HT-29 (cell line): ENCODE measurements around the gene FBN1. TPM values are rescaled to one million over a fixed set of nuclear protein-coding genes. Genes with fewer than 3 reads are reported as not detected.

ENCODE experiments used
- DNase-seq: peaks from one replicate; pipeline ENCODE4 v3.0.0-alpha.2; 2015; ENCODE audit warnings: low spot score
- total RNA-seq: library from RNA; depleted of rRNA; stranded (reverse); fragments of >200 nt; shearing (Covaris generic); gene quantifications from 2 replicates; pipeline ENCODE4 v1.2.3, GENCODE V29; 2014

FBN1 gene
- total RNA-seq, 1 experiment from 2014 or later: 0.61 TPM

- no peak for DNase-seq
Observed at GRCh38 chr15:48406266-48406891, 239.1 kb downstream of the FBN1 start.

- DNase-seq: no peak
Observed at GRCh38 chr15:48402427-48403177, 242.9 kb downstream of the FBN1 start.

GRCh38 chr15:48400086-48400485 is 245.4 kb downstream of the FBN1 start:
- DNase-seq: no peak

- no peak for DNase-seq
Observed at GRCh38 chr15:48397841-48398240, 247.7 kb downstream of the FBN1 start.

GRCh38 chr15:48396020-48396419 is 249.5 kb downstream of the FBN1 start:
- DNase-seq: no peak

GRCh38 chr15:48395521-48396011 is 249.9 kb downstream of the FBN1 start:
- DNase-seq: no peak

GRCh38 chr15:48394970-48395369 is 250.5 kb downstream of the FBN1 start:
- DNase-seq: no peak

GRCh38 chr15:48393645-48394506 is 251.6 kb downstream of the FBN1 start:
- peak; percentile 47 for DNase-seq

GRCh38 chr15:48392356-48392755 is 253.2 kb downstream of the FBN1 start:
- no peak for DNase-seq

GRCh38 chr15:48391950-48392349 is 253.6 kb downstream of the FBN1 start:
- DNase-seq: no peak

- no peak for DNase-seq
Observed at GRCh38 chr15:48389691-48390143, 255.8 kb downstream of the FBN1 start.

GRCh38 chr15:48388910-48389309 is 256.6 kb downstream of the FBN1 start:
- no peak for DNase-seq

- no peak for DNase-seq
Observed at GRCh38 chr15:48388016-48388851, 257.3 kb downstream of the FBN1 start.

GRCh38 chr15:48385031-48385830 is 260.3 kb downstream of the FBN1 start:
- no peak for DNase-seq

GRCh38 chr15:48384616-48385015 is 260.9 kb downstream of the FBN1 start:
- DNase-seq: no peak

- DNase-seq: no peak
Observed at GRCh38 chr15:48383031-48383430, 262.5 kb downstream of the FBN1 start.

- no peak for DNase-seq
Observed at GRCh38 chr15:48381861-48382260, 263.6 kb downstream of the FBN1 start.

- DNase-seq: no peak
Observed at GRCh38 chr15:48380198-48380597, 265.3 kb downstream of the FBN1 start.

- no peak for DNase-seq
Observed at GRCh38 chr15:48375767-48376166, 269.7 kb downstream of the FBN1 start.

- no peak for DNase-seq
Observed at GRCh38 chr15:48374472-48374871, 271.0 kb downstream of the FBN1 start.
